HG03460 (cell line): ENCODE data around the gene OR2H1.

Experiments used
- ATAC-seq: cut with Tn5 transposase; IDR thresholded peaks from one replicate; pipeline ENCODE4 v1.9.1; 2021; ENCODE audit not compliant: unreplicated experiment

OR2H1 gene

DNA sequence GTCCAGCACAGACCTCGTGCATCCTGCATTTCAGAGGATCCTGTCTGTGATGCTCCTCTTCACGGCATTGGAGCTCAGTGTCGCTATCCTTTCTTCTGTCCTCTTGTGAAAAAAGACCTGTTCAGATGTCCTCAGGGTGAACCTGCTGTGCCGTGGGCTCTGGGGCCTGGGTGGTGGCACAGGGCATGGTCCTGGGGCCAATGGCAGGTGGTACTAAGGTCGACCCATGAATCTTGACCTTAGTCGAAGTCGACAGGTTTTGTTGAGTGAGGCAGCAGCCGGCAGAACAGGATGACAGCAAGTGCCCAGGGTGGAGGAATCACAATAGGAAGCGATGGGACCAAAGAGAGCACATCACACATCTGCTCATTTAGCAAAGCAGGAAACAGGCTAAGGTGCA, 52.8 kb downstream of the OR2H1 start:
- no peak for ATAC-seq

DNA sequence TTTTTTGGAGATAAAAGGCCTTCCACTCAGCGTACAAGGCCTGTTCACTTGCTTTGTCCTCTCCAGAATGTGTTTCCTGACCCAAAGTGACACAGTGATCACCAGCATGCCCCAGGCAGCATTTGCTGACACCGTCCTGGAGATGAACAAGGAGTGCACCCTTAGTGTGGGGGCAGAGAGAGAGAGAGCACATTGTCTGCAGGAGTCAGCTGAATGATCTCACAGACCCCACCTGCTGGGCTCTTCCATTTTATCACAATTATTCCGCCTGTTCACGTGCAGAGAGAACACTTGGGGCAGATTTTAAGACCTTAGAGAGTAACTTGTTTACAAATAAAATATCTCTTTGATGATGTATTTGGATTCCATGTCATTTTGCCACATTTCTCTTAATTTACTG, 53.2 kb downstream of the OR2H1 start:
- ATAC-seq: no peak

GRCh38 chr6:29510746-29511300, 53.9 kb downstream of the OR2H1 start:
- no peak for ATAC-seq
